Measurements from ENCODE around the gene RASAL2.
A peak's percentile ranks its signal among the peaks of the same experiment; 100 is the strongest.
"Not testable (repeated sequence)": the region's sequence is repeated elsewhere in the genome, so short reads cannot be mapped to it uniquely, and the experiment has no call there.

The RASAL2 gene

GRCh38 chr1:178339834-178340233 lies 245.9 kb downstream of the RASAL2 start:
- Histone ChIP-seq H3K27me3 (ENCODE audit: control insufficient read depth, insufficient read depth, low read length) (no peaks in the 10 kb centered on the region), H3K4me1 (ENCODE audit: control insufficient read depth, low read depth, low read length) (peaks cover 43% of the 10 kb centered on the region), H3K9me3 (ENCODE audit: control insufficient read depth, low read depth, low read length) (no peaks in the 10 kb centered on the region), H3K36me3 (ENCODE audit: control insufficient read depth, low read depth, low read length) (no peaks in the 10 kb centered on the region), H3K27ac (ENCODE audit: low read length) (no peak overlapping the region), H3K4me3 (ENCODE audit: low read length) (no peak overlapping the region), H3K9ac (ENCODE audit: low read length) (no peak overlapping the region)

GRCh38 chr1:178341261-178341956 lies 247.5 kb downstream of the RASAL2 start:
- H3K9ac ChIP-seq (ENCODE audit: low read length): peak overlapping the region; percentile 66
- H3K27ac ChIP-seq (ENCODE audit: low read length): peak overlapping the region; percentile 29
- H3K4me3 ChIP-seq (ENCODE audit: low read length): peak overlapping the region; percentile 57
- H3K27me3 ChIP-seq (ENCODE audit: control insufficient read depth, insufficient read depth, low read length): no peaks in the 10 kb centered on the region
- no peaks in the 10 kb centered on the region for H3K36me3 ChIP-seq (ENCODE audit: control insufficient read depth, low read depth, low read length)
- H3K9me3 ChIP-seq (ENCODE audit: control insufficient read depth, low read depth, low read length): no peaks in the 10 kb centered on the region
- peaks cover 51% of the 10 kb centered on the region for H3K4me1 ChIP-seq (ENCODE audit: control insufficient read depth, low read depth, low read length)

- Histone ChIP-seq H3K27ac (ENCODE audit: low read length) (peak overlapping the region; percentile 55), H3K4me1 (ENCODE audit: control insufficient read depth, low read depth, low read length) (peaks cover 51% of the 10 kb centered on the region), H3K4me3 (ENCODE audit: low read length) (peak overlapping the region; percentile 11), H3K9me3 (ENCODE audit: control insufficient read depth, low read depth, low read length) (no peaks in the 10 kb centered on the region), H3K9ac (ENCODE audit: low read length) (peak overlapping the region; percentile 27), H3K27me3 (ENCODE audit: control insufficient read depth, insufficient read depth, low read length) (no peaks in the 10 kb centered on the region), H3K36me3 (ENCODE audit: control insufficient read depth, low read depth, low read length) (no peaks in the 10 kb centered on the region)
Observed at GRCh38 chr1:178342745-178343144, 248.8 kb downstream of the RASAL2 start.

DNA sequence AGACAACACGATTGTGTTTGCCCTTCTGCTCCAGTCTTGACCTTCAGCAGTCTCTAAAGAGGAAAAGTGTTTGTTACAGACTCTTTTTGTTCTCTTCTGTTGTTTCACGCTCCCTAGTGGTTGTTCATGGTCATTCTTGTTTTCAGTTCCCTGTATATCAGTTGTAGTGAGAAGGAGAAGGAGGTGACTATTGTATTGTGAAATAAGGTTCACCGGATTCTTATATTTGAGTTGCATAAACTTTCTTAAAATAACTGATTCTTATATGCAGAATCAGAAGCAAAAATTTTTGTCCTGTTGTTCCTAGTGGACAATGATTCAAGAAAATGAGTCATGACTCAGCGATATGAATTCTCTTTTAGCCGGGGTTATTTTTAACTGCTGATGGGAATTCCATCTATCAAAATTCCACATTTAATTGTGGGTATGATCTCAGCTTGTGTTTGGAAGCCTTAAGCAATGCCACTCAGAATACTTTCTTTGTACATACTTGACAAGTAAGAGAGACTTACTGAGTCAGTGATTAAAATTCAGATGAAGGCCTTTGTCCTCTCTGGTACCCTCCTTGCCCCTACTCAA lies 250.7 kb downstream of the RASAL2 start:
- Histone ChIP-seq H3K27ac (ENCODE audit: low read length) (peak overlapping the region; percentile 51), H3K27me3 (ENCODE audit: control insufficient read depth, insufficient read depth, low read length) (no peaks in the 10 kb centered on the region), H3K4me3 (ENCODE audit: low read length) (peak overlapping the region; percentile 3), H3K9ac (ENCODE audit: low read length) (peak overlapping the region; percentile 21), H3K36me3 (ENCODE audit: control insufficient read depth, low read depth, low read length) (no peaks in the 10 kb centered on the region), H3K9me3 (ENCODE audit: control insufficient read depth, low read depth, low read length) (no peaks in the 10 kb centered on the region), H3K4me1 (ENCODE audit: control insufficient read depth, low read depth, low read length) (peaks cover 46% of the 10 kb centered on the region)

- H3K27ac ChIP-seq (ENCODE audit: low read length): peak overlapping the region; percentile 1
- peak overlapping the region; percentile 21 for H3K9ac ChIP-seq (ENCODE audit: low read length)
Observed at GRCh38 chr1:178345238-178345637, 251.3 kb downstream of the RASAL2 start.

GRCh38 chr1:178345807-178346206 lies 251.9 kb downstream of the RASAL2 start:
- no peak overlapping the region for H3K4me3 ChIP-seq (ENCODE audit: low read length)
- H3K36me3 ChIP-seq (ENCODE audit: control insufficient read depth, low read depth, low read length): no peaks in the 10 kb centered on the region
- no peaks in the 10 kb centered on the region for H3K27me3 ChIP-seq (ENCODE audit: control insufficient read depth, insufficient read depth, low read length)
- H3K27ac ChIP-seq (ENCODE audit: low read length): no peak overlapping the region
- H3K9me3 ChIP-seq (ENCODE audit: control insufficient read depth, low read depth, low read length): no peaks in the 10 kb centered on the region
- H3K4me1 ChIP-seq (ENCODE audit: control insufficient read depth, low read depth, low read length): peaks cover 43% of the 10 kb centered on the region
- H3K9ac ChIP-seq (ENCODE audit: low read length): no peak overlapping the region

More at GRCh38 chr1:178345238-178345637, 251.3 kb downstream of the RASAL2 start:
- Histone ChIP-seq H3K9me3 (ENCODE audit: control insufficient read depth, low read depth, low read length) (no peaks in the 10 kb centered on the region), H3K27me3 (ENCODE audit: control insufficient read depth, insufficient read depth, low read length) (no peaks in the 10 kb centered on the region), H3K4me1 (ENCODE audit: control insufficient read depth, low read depth, low read length) (peaks cover 46% of the 10 kb centered on the region), H3K36me3 (ENCODE audit: control insufficient read depth, low read depth, low read length) (no peaks in the 10 kb centered on the region), H3K4me3 (ENCODE audit: low read length) (peak overlapping the region; percentile 3)

DNA sequence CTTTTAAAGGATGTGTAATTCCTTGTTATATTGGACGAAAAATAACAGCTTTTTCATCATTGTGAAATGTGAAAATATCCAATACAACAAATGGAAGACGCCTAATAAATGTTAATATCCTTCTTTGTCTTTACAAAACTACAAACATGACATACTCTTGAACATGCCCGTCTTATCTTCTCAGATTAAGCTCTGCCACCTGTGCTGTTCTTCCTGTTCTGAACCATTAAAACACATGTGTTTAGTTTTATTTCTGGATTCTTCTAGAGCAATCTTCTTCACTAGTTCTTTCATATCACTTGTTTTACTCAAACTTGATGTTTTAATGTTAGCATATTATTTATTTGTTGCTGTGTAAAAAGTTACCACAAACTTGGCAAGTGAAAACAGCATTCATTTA lies 255.9 kb downstream of the RASAL2 start:
- Histone ChIP-seq H3K9me3 (ENCODE audit: control insufficient read depth, low read depth, low read length) (no peaks in the 10 kb centered on the region), H3K9ac (ENCODE audit: low read length) (no peak overlapping the region), H3K27me3 (ENCODE audit: control insufficient read depth, insufficient read depth, low read length) (no peaks in the 10 kb centered on the region), H3K27ac (ENCODE audit: low read length) (no peak overlapping the region), H3K36me3 (ENCODE audit: control insufficient read depth, low read depth, low read length) (no peaks in the 10 kb centered on the region), H3K4me1 (ENCODE audit: control insufficient read depth, low read depth, low read length) (peaks cover 9% of the 10 kb centered on the region), H3K4me3 (ENCODE audit: low read length) (no peak overlapping the region)

- not testable (repeated sequence) for H3K4me3 ChIP-seq (ENCODE audit: low read length); H3K9me3 ChIP-seq (ENCODE audit: control insufficient read depth, low read depth, low read length); H3K9ac ChIP-seq (ENCODE audit: low read length); H3K36me3 ChIP-seq (ENCODE audit: control insufficient read depth, low read depth, low read length); H3K27ac ChIP-seq (ENCODE audit: low read length); H3K4me1 ChIP-seq (ENCODE audit: control insufficient read depth, low read depth, low read length); H3K27me3 ChIP-seq (ENCODE audit: control insufficient read depth, insufficient read depth, low read length)
Observed at GRCh38 chr1:178351911-178352310, 258.0 kb downstream of the RASAL2 start.

DNA sequence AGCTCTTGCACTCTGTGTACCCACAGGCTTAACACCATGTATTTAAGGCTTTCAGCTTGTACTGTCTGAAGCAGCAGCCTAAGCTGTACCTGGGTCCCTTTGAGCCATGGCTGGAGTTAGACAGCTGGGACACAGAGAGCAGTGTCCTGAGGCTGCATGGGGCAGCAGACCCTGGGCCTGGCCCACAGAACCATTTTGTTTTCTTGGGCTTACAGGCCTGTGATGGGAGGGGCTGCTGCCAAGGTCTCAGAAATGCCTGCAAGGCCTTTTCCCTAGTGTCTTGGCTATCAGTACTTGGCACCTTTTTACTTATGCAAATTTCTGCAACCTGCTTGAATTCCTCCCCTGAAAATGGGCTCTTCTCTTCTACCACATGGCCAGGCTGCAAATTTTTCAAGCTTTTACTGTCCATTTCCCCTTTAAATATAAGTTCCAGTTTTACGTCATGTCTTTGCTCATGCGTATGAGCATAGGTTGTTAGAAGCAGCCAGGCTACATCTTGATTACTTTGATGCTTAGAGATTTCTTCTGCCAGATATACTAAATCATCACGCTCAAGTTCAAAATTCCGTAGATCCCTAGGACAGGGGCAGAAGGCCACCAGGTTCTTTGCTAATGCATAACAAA lies 259.0 kb downstream of the RASAL2 start:
- H3K36me3 ChIP-seq (ENCODE audit: control insufficient read depth, low read depth, low read length): no peaks in the 10 kb centered on the region
- no peaks in the 10 kb centered on the region for H3K9me3 ChIP-seq (ENCODE audit: control insufficient read depth, low read depth, low read length)
- no peak overlapping the region for H3K27ac ChIP-seq (ENCODE audit: low read length)
- no peaks in the 10 kb centered on the region for H3K27me3 ChIP-seq (ENCODE audit: control insufficient read depth, insufficient read depth, low read length)
- no peak overlapping the region for H3K4me3 ChIP-seq (ENCODE audit: low read length)
- no peak overlapping the region for H3K9ac ChIP-seq (ENCODE audit: low read length)
- no peaks in the 10 kb centered on the region for H3K4me1 ChIP-seq (ENCODE audit: control insufficient read depth, low read depth, low read length)

DNA sequence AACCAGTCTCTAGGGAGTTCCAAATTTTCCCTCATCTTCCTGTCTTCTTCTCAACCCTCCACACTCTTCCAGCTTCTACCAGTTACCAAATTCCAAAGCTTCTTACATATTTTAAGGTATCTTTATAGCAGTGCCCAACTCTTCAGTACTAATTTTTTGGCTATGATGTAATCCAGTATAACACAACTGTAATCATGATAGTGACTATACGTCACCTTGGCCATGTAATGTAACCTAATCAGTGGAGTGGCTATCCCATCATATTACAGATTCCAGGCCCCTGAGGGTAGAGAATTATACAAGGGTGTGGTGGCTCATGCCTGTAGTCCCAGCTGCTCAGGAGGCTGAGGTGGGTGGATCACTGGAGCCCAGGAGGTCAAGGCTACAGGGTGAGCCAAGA lies 259.6 kb downstream of the RASAL2 start:
- Histone ChIP-seq H3K9ac (ENCODE audit: low read length) (no peak overlapping the region), H3K36me3 (ENCODE audit: control insufficient read depth, low read depth, low read length) (no peaks in the 10 kb centered on the region), H3K27me3 (ENCODE audit: control insufficient read depth, insufficient read depth, low read length) (no peaks in the 10 kb centered on the region), H3K27ac (ENCODE audit: low read length) (no peak overlapping the region), H3K4me3 (ENCODE audit: low read length) (no peak overlapping the region), H3K4me1 (ENCODE audit: control insufficient read depth, low read depth, low read length) (no peaks in the 10 kb centered on the region), H3K9me3 (ENCODE audit: control insufficient read depth, low read depth, low read length) (no peaks in the 10 kb centered on the region)

- Histone ChIP-seq H3K27me3 (ENCODE audit: control insufficient read depth, insufficient read depth, low read length) (no peaks in the 10 kb centered on the region), H3K4me1 (ENCODE audit: control insufficient read depth, low read depth, low read length) (no peaks in the 10 kb centered on the region), H3K27ac (ENCODE audit: low read length) (no peak overlapping the region), H3K36me3 (ENCODE audit: control insufficient read depth, low read depth, low read length) (no peaks in the 10 kb centered on the region), H3K4me3 (ENCODE audit: low read length) (no peak overlapping the region), H3K9me3 (ENCODE audit: control insufficient read depth, low read depth, low read length) (no peaks in the 10 kb centered on the region), H3K9ac (ENCODE audit: low read length) (no peak overlapping the region)
Observed at GRCh38 chr1:178354816-178355215, 260.9 kb downstream of the RASAL2 start.

DNA sequence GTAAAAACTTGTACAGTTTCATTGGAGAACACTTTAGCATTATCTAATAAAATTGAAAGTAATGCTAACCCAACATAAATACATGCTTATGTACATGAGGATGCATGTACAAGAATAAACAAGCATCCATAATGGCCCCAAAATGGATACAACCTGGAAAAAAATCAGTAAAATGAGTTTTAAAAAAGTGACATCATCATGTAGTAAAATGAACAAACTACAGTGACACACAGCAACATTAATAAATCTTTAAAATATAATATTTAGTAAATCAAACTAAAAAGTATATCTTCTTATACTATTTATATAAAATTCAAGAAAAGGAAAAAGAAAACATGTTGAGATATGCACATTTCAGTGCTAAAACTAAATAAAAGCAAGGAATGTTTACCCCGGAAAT lies 262.4 kb downstream of the RASAL2 start:
- no peaks in the 10 kb centered on the region for H3K9me3 ChIP-seq (ENCODE audit: control insufficient read depth, low read depth, low read length)
- no peaks in the 10 kb centered on the region for H3K36me3 ChIP-seq (ENCODE audit: control insufficient read depth, low read depth, low read length)
- H3K27me3 ChIP-seq (ENCODE audit: control insufficient read depth, insufficient read depth, low read length): no peaks in the 10 kb centered on the region
- no peaks in the 10 kb centered on the region for H3K4me1 ChIP-seq (ENCODE audit: control insufficient read depth, low read depth, low read length)
- no peak overlapping the region for H3K27ac ChIP-seq (ENCODE audit: low read length)
- H3K9ac ChIP-seq (ENCODE audit: low read length): no peak overlapping the region
- H3K4me3 ChIP-seq (ENCODE audit: low read length): no peak overlapping the region
